ENCODE results near the gene SLC12A5.
"Not testable (repeated sequence)": the region's sequence is repeated elsewhere in the genome, so short reads cannot be mapped to it uniquely, and the experiment has no call there.

Gene SLC12A5

DNA sequence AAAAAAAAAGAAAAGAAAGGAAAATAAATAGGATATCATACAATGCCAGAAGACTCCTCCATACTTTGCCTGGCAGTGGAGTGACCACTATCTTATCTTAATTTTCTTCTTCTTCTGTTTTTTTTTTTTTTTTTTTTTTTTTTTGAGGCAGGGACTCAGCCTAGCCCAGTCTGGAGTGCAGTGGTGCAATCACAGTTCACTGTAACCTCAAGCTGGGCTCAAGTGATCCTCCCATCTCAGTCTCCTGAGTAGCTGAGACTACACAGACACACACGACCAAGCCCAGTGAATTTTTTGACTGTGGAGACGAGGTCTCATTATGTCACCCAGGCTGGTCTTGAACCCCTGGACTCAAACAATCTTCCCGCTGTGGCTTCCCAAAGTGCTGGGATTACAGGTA lies 37.4 kb upstream of the SLC12A5 start:
- DNase-seq (ENCODE audit: low spot score) = no peak
- ChIA-PET CTCF (no interaction called here), POLR2A (ENCODE audit: low non-redundant PET) (no interaction called here)
- no peak overlapping the region for H3K27ac ChIP-seq
- TF ChIP-seq, protein P1, sequence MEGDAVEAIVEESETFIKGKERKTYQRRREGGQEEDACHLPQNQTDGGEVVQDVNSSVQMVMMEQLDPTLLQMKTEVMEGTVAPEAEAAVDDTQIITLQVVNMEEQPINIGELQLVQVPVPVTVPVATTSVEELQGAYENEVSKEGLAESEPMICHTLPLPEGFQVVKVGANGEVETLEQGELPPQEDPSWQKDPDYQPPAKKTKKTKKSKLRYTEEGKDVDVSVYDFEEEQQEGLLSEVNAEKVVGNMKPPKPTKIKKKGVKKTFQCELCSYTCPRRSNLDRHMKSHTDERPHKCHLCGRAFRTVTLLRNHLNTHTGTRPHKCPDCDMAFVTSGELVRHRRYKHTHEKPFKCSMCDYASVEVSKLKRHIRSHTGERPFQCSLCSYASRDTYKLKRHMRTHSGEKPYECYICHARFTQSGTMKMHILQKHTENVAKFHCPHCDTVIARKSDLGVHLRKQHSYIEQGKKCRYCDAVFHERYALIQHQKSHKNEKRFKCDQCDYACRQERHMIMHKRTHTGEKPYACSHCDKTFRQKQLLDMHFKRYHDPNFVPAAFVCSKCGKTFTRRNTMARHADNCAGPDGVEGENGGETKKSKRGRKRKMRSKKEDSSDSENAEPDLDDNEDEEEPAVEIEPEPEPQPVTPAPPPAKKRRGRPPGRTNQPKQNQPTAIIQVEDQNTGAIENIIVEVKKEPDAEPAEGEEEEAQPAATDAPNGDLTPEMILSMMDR (conservative IDR thresholded peaks at IDR 0.05; ENCODE audit: low read depth) = no peak

DNA sequence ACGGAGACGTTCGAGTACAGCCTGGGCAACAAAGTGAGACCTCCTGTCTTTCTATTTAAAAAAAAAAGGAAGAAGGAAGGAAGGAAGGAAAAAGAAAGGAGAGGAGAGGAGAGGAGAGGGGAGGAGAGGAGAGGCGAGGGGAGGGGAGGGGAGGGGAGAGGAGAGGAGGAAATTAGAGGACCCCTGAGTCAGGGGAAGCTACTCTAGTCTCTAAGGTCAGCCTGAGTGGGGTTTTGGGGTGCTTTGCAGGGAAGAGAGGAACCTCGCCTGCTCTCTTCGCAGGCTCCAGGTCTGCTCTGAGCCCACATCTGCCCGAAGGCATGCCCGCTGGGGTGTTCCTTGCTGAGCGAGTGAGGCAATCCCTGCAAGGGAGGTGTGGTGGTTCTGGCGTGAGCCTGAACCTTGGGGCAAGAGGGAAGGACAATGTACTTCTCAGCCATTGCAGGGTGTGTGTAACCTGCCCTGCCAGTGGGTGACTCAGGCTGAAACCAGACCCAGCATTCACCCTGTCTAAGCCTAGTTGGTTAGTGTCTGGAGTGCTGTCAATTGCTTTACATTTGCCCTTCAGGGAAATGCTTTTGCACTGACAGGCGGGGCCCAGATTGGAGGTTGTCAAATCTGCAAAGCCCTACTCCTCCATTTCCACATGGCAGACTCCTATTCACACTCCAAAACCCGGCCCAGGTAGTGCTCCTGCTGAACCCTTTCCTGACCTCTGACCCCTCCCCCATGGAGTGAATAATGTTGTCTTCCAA lies 35.6 kb upstream of the SLC12A5 start:
- ChIA-PET POLR2A (ENCODE audit: low non-redundant PET) (no interaction called here), CTCF (interaction anchor here (0.6 to 1.3 kb wide), 6 partner anchors 8 to 159 kb away, joined by 3 to 6 read pairs (median 3); no protein-coding TSS in a partner anchor)
- peak; percentile 100 for DNase-seq (ENCODE audit: low spot score)
- TF ChIP-seq, protein P1 (conservative IDR thresholded peaks at IDR 0.05; ENCODE audit: low read depth) = no peak
- peak overlapping the region; percentile 86 for H3K27ac ChIP-seq

DNA sequence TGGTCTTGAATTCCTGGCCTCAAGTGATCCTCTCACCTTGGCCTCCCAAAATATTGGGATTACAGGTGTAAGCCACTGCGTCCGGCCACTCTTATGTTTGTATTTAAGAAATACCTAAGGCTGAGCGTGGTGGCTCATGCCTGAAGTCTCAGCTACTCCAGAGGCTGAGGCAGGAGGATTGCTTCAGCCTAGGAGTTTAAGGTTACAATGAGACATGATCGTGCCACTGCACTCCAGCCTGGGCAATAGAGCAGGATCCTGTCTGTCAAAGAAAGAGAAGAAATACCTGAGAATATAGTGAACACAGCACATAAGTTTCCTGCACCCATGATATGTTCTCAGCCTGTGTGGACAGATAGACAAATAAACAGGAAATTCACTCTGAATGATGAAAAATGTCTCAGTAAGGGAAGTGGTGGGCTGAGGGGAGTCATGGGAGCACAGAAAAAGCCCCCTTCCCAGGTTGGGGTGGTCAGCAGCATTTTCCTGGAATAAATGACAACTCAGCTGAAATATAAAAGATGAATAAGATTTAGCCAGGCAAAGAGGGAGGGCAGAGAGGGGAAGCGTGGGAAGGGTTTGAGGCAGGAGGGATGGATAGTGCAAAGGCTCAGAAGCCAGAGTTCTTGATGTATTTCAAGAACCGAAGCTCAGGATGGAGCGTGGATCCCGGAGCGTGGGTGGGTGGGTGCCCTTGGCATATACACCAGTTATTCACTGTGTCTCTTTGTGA lies 34.1 kb upstream of the SLC12A5 start:
- H3K27ac ChIP-seq = peak overlapping the region; percentile 86
- ChIA-PET POLR2A (ENCODE audit: low non-redundant PET) (no interaction called here), CTCF (interaction anchor here (0.6 to 1.0 kb wide), 2 partner anchors 8 to 19 kb away, joined by 3 to 5 read pairs; no protein-coding TSS in a partner anchor)
- DNase-seq (ENCODE audit: low spot score) = no peak
- TF ChIP-seq, protein P1 (conservative IDR thresholded peaks at IDR 0.05; ENCODE audit: low read depth) = no peak

DNA sequence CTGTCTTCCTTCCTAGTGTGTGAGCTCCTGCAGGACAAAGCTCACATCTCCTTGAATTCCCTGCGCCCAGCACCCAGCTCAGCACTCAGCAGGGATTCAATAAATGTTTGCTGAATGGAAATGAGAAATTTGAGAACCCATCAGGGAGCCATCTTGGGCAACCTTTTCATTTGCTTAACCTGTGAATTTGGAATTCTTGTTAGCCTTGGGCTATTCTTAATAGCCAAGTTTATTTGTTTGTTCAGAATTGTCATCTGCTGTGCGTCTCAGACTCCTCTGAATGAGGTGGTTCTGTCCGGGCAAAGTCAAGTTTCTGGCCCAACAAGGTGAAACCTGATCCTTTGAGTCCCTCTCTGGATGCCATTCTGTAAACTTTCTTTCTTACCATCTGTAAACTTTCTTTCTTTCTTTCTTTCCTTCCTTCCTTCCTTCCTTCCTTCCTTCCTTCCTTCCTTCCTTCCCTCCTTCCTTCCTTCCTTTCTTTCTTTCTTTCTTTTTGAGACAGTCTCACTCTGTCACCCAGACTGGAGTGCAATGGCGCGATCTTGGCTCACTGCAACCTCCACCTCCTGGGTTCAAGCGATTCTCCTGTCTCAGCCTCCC lies 33.4 kb upstream of the SLC12A5 start:
- CTCF ChIA-PET = interaction anchor here (1.0 kb wide), 1 partner anchor 9 kb away, joined by 3 read pairs; no protein-coding TSS in a partner anchor
- H3K27ac ChIP-seq; POLR2A ChIA-PET (ENCODE audit: low non-redundant PET); DNase-seq (ENCODE audit: low spot score): not testable (repeated sequence)

DNA sequence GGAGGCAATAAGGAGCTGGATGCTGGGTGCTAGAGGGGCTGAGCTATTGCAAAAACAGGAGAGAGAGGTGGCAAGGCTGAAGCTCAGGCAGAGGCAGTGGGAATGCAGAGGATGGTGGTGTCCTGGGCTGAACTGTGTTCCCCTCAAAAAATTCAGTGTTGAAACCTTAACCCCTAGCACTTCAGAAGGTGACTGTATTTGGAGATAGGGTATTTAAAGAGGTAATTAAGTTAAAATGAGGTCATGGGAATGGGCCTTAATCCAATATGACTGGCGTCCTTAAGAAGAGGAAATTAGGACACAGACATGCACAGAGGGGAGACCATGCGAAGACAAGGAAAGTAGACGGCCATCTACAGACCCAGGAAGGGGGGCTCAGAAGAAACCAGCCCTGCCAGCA lies 31.8 kb upstream of the SLC12A5 start:
- H3K27ac ChIP-seq = no peak overlapping the region
- TF ChIP-seq, protein P1 (conservative IDR thresholded peaks at IDR 0.05; ENCODE audit: low read depth) = no peak
- POLR2A ChIA-PET (ENCODE audit: low non-redundant PET) = no interaction called here
- no peak for DNase-seq (ENCODE audit: low spot score)
- CTCF ChIA-PET = interaction anchor here (0.7 to 4.0 kb wide), 3 partner anchors 10 to 27 kb away, joined by 3 to 23 read pairs (median 5); no protein-coding TSS in a partner anchor

DNA sequence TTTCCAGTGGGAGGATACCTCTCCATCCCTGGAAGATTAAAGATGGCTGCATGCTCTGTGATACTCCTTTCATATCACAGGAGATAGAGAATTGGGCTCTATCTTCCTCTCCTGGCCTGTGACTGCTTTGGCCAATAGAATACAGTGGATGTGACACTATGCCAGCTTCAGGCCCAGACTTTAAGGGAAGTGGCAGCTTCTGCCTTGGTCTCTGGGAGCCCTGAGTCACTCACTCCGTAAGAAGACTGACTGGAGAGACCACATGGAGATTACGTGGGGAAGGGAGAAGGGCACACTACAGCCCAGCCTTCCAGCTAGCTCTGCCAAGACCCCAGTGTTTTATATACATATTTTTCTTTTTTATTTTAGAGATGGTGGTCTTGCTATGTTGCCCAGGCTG lies 30.7 kb upstream of the SLC12A5 start:
- ChIA-PET CTCF (interaction anchor here (1.1 to 4.0 kb wide), 3 partner anchors 8 to 16 kb away, joined by 7 to 23 read pairs (median 14); no protein-coding TSS in a partner anchor), POLR2A (ENCODE audit: low non-redundant PET) (interaction anchor here (0.6 kb wide), 1 partner anchor 17 kb away, joined by 5 read pairs; no protein-coding TSS in a partner anchor)
- TF ChIP-seq, protein P1 (conservative IDR thresholded peaks at IDR 0.05; ENCODE audit: low read depth) = no peak
- H3K27ac ChIP-seq = no peak overlapping the region
- DNase-seq (ENCODE audit: low spot score) = no peak

Data from RWPE1 (cell line).